Smooth muscle cell (in vitro differentiated cells): ENCODE results near the gene SMIM35. TPM values are rescaled to one million over a fixed set of nuclear protein-coding genes. Genes with fewer than 3 reads are reported as not detected.

ENCODE experiments used
- DNase-seq: peaks from one replicate; lab custom pipeline; 2025; ENCODE audit not compliant: unreplicated experiment; lab: John Stamatoyannopoulos, UW
- H2AFZ ChIP-seq: fragments of 200-600 bp; sonication (generic); 2 replicates; pipeline ENCODE4 v1.6.0; 2016; ENCODE audit warnings: antibody characterized with exemption, low read depth, mild to moderate bottlenecking
- H3F3A ChIP-seq: fragments of 200-600 bp; sonication (generic); 2 replicates; pipeline ENCODE4 v1.6.0; 2017; ENCODE audit warnings: antibody characterized with exemption, low read depth
- H3K27ac ChIP-seq: fragments of 200-600 bp; sonication (generic); 2 replicates; pipeline ENCODE4 v1.5.1; 2016; ENCODE audit warnings: low read depth, mild to moderate bottlenecking
- H3K27me3 ChIP-seq: fragments of 200-600 bp; sonication (generic); 2 replicates; pipeline ENCODE4 v1.6.1; 2016; ENCODE audit warnings: low read depth, mild to moderate bottlenecking
- H3K36me3 ChIP-seq: fragments of 200-600 bp; sonication (generic); 2 replicates; pipeline ENCODE4 v1.5.1; 2016; ENCODE audit warnings: low read depth
- H3K4me1 ChIP-seq: fragments of 200-600 bp; sonication (generic); 2 replicates; pipeline ENCODE4 v1.5.1; 2016; ENCODE audit warnings: low read depth
- H3K4me2 ChIP-seq: fragments of 200-600 bp; sonication (generic); 2 replicates; pipeline ENCODE4 v1.6.0; 2016; ENCODE audit warnings: mild to moderate bottlenecking
- H3K4me3 ChIP-seq: fragments of 200-600 bp; sonication (generic); 2 replicates; pipeline ENCODE4 v1.5.1; 2016; ENCODE audit warnings: mild to moderate bottlenecking
- H3K79me2 ChIP-seq: fragments of 200-600 bp; sonication (generic); 2 replicates; pipeline ENCODE4 v1.6.0; 2016; ENCODE audit warnings: low read depth, mild to moderate bottlenecking
- H3K9ac ChIP-seq: fragments of 200-600 bp; sonication (generic); 2 replicates; pipeline ENCODE4 v1.6.0; 2016; ENCODE audit warnings: low read depth
- H3K9me3 ChIP-seq: fragments of 200-600 bp; sonication (generic); replicated peaks from 2 replicates; pipeline ENCODE4 v1.5.1; 2016; ENCODE audit warnings: low read depth
- H4K20me1 ChIP-seq: fragments of 200-600 bp; sonication (generic); 2 replicates; pipeline ENCODE4 v1.6.0; 2016; ENCODE audit warnings: low read depth
- CTCF ChIP-seq: fragments of 200-600 bp; sonication (generic); IDR thresholded peaks from 2 replicates; pipeline ENCODE4 v1.5.1; 2017; ENCODE audit warnings: borderline replicate concordance, mild to moderate bottlenecking, antibody characterized with exemption; ENCODE audit not compliant: insufficient read depth, poor library complexity, severe bottlenecking
- WGBS: methylation state at CpG from one replicate; pipeline ENCODE4 v1.1.7; 2016; ENCODE audit warnings: low lambda C conversion rate; 5-methylcytosine and 5-hydroxymethylcytosine counted together
- polyA plus RNA-seq: library from polyadenylated mRNA; unstranded; fragments of >200 nt; fragmentation: Nextera tagmentation; extraction: Ambion mirVana; gene quantifications from 2 replicates; pipeline ENCODE4 v1.2.1, GENCODE V29; 2016
- total RNA-seq: library from RNA; depleted of rRNA; stranded (reverse); fragments of >200 nt; gene quantifications from 2 replicates; pipeline ENCODE4 v1.2.3, GENCODE V29; 2014

SMIM35 gene
- total and polyA plus RNA-seq, 2 experiments from 2014 or later, result not detected

- H3K4me1 ChIP-seq, result no peaks in the 10 kb centered on the region
- peaks cover 5% of the 10 kb centered on the region for H3F3A ChIP-seq
- H3K4me3 ChIP-seq, result no peak overlapping the region
- H2AFZ ChIP-seq, result no peak overlapping the region
- no peaks in the 10 kb centered on the region for H3K36me3 ChIP-seq
- H3K79me2 ChIP-seq, result no peaks in the 10 kb centered on the region
- H3K9ac ChIP-seq, result no peak overlapping the region
- no peak overlapping the region for H3K27ac ChIP-seq
- 94% methylated on average over 5 of the region's 5 CpGs for WGBS
- no peaks in the 10 kb centered on the region for H3K9me3 ChIP-seq
- peaks cover 5% of the 10 kb centered on the region for H3K27me3 ChIP-seq
- no peak for TF ChIP-seq CTCF
- no peak for DNase-seq
- no peaks in the 10 kb centered on the region for H4K20me1 ChIP-seq
- H3K4me2 ChIP-seq, result no peak overlapping the region
Observed at GRCh38 chr11:118080296-118080695, 6.5 kb downstream of the SMIM35 start.

- H3K27ac ChIP-seq, result no peak overlapping the region
- H2AFZ ChIP-seq, result no peak overlapping the region
- no peaks in the 10 kb centered on the region for H3K36me3 ChIP-seq
- peaks cover 5% of the 10 kb centered on the region for H3K27me3 ChIP-seq
- no peak overlapping the region for H3K4me3 ChIP-seq
- H3K9ac ChIP-seq, result no peak overlapping the region
- no peaks in the 10 kb centered on the region for H3K4me1 ChIP-seq
- H4K20me1 ChIP-seq, result no peaks in the 10 kb centered on the region
- H3K9me3 ChIP-seq, result no peaks in the 10 kb centered on the region
- peaks cover 3% of the 10 kb centered on the region for H3F3A ChIP-seq
- H3K4me2 ChIP-seq, result no peak overlapping the region
- no peak for TF ChIP-seq CTCF
- H3K79me2 ChIP-seq, result no peaks in the 10 kb centered on the region
- 67% methylated on average over 10 of the region's 10 CpGs for WGBS
- no peak for DNase-seq
Observed at GRCh38 chr11:118079491-118079890, 7.3 kb downstream of the SMIM35 start.

GRCh38 chr11:118078911-118079411 is 7.8 kb downstream of the SMIM35 start:
- Histone ChIP-seq H3K4me2 (no peak overlapping the region), H3K36me3 (no peaks in the 10 kb centered on the region)

More at GRCh38 chr11:118078911-118079411, 7.8 kb downstream of the SMIM35 start:
- 55% methylated on average over 5 of the region's 5 CpGs for WGBS
- no peak overlapping the region for H2AFZ ChIP-seq
- no peak for DNase-seq
- H3K4me3 ChIP-seq, result no peak overlapping the region
- H3K27me3 ChIP-seq, result peaks cover 5% of the 10 kb centered on the region
- H3K27ac ChIP-seq, result no peak overlapping the region
- H3K9ac ChIP-seq, result no peak overlapping the region
- H4K20me1 ChIP-seq, result no peaks in the 10 kb centered on the region
- H3F3A ChIP-seq, result no peaks in the 10 kb centered on the region
- H3K4me1 ChIP-seq, result no peaks in the 10 kb centered on the region
- H3K9me3 ChIP-seq, result no peaks in the 10 kb centered on the region
- TF ChIP-seq CTCF, result no peak
- no peaks in the 10 kb centered on the region for H3K79me2 ChIP-seq
